NCI-H2081 (cell line): ENCODE data around the gene ASPHD1.
A peak's percentile ranks its signal among the peaks of the same experiment; 100 is the strongest.
"Not testable (repeated sequence)": the region's sequence is repeated elsewhere in the genome, so short reads cannot be mapped to it uniquely, and the experiment has no call there.

Experiments
- DNase-seq, 2 experiments: peaks; one replicate each; lab custom pipeline; 2025; lab: John Stamatoyannopoulos, UW

The ASPHD1 gene

DNA sequence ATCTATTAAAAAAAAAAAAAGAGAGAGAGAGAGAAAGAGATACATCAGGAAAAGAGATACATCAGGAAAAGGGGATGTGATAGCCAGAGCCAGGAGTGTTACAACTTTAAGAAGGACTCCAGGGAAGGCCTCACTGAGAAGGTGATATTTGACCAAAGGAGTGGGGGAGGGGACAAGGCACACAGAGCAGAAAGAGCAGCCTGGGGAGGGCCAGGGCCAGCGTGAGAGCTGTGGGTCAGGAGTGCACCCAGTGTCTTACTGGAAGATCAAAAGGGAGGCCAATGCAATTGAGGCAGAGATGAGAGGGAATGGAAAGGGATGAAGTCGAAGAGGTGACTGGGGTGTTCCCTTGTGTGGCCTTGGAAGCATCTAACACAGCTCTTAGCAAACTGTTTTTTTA lies 7.7 kb downstream of the ASPHD1 start:
- DNase-seq = no peak

DNA sequence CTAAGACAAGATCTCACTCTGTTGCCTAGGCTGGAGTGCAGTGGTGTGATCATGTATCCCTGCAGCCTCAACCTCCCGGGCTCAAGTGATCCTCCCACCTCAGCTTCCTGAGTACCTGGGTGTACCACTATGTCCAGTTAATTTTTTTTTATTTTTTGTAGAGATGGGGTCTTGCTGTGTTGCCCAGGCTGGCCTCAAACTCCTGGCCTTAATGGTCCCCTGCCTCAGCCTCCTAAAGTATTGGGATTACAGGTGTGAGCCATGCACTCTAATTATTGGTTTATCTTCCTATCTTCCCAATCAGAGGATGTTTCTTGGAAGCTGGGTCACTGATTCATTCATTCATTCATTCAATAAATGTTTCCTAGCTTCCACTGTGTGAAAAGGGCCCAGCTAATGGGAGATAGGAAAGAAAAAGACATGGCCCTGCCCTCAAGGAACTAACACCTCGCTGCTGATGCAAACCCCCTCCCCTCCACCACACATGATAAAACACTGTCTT lies 8.5 kb downstream of the ASPHD1 start:
- no peak for DNase-seq

DNA sequence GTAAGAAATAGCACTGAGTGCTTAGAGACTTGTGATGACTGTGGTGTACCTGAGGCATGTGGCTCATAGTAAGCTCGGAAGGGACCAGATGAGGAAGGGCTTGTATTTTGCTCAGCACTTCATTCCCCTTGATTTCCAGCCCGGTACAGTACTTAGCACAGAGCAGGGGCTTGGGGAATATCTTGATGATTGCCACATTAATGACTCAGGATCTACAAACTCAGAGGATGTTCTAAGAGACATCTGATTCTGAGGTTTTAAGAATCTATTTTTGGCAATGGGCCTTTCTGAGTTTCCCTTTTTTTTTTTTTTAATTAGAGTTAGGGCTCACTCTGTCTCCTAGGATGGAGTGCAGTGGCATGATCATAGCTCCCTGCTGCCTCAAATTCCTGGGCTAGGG lies 9.1 kb downstream of the ASPHD1 start:
- DNase-seq = no peak

DNA sequence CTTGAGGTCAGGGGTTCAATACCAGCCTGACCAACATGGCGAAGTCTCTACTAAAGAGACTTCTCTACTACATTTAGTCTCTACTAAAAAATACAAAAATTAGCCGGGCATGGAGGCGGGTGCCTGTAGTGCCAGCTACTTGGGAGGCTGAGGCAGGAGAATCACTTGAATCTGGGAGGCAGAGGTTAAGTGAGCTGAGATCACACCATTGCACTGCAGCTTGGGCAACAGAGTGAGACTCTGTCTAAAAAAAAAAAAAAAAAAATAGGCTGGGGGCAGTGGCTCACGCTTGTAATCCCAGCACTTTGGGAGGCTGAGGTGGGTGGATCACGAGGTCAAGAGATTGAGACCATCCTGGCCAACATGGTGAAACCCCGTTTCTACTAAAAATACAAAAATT lies 9.6 kb downstream of the ASPHD1 start:
- not testable (repeated sequence) for DNase-seq

DNA sequence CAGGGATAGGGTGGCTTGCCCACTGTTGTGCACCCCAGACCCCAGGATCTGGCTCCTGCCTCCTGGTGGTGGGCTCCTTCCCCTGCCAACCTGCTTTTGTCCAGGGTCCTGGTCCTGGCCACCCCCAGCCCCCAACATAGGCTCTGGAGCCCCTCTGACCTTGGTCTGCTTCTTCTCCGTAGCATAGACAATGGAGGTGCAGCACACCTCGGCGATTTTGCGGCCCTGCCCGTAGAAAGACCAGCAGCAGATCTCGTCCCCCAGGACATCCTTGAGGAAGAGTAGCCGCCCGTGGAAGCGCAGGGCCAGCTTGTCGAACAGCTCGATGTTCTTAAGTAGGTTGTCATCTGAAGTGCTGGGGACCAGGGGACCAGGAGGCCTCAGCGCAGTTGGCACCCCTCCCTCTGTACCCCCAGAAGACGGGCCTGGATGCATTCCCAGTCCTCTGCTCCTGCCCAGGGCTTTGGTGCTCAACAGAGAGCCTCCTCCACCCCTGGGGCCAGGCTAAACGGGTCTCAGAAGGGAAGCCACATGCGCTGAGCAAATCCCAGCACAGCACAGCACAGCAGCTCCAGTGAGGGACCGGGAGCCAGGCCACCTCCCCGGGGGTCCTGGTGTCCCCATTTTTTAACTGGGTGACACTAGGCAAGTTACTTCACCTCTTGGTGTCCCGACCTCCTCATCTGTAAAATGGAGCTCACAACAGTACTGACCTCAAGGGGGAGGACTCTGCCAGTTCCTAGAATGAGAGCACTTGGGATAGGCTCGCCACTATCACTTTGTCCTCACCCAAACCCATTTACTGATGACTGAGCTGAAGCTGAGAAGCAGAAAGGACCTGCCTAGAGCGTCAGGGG lies 10.8 kb downstream of the ASPHD1 start:
- DNase-seq = no peak

DNA sequence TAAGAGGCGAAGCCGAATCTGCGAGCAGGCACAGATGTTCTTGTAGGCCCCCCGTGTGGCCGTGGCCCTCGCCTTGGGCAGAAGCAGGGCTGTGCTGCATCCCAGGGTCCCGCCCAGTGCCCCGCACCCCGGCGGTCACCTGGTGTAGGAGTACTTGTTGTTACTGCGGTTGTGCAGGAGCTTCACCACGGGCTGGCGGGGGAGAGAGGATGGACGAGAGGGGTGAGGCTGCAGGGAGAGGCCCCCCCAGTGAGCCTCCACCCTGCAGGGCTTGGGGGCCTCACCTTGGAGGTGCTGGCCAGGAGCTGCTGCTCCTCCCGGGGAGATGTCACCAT lies 11.4 kb downstream of the ASPHD1 start:
- no peak for DNase-seq

DNA sequence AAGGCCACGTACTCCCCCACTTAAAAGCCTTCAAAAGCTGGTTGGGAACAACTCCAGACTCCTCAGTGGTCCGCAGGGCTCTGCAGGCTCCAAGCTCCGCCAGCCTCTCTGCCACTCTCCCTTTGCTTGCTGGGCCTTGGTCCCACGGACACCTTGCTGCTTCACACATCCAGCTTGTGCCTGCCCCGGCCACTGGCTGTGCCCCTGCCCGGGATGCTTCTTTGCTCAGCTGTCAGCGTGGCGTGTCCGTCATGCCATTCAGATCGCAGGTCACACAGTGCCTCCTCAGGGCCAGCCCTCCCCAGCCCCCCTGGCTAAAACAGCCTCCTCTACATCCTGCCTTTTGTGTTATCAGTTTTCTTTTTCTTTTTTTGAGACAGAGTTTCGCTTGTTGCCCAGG lies 11.8 kb downstream of the ASPHD1 start:
- no peak for DNase-seq

DNA sequence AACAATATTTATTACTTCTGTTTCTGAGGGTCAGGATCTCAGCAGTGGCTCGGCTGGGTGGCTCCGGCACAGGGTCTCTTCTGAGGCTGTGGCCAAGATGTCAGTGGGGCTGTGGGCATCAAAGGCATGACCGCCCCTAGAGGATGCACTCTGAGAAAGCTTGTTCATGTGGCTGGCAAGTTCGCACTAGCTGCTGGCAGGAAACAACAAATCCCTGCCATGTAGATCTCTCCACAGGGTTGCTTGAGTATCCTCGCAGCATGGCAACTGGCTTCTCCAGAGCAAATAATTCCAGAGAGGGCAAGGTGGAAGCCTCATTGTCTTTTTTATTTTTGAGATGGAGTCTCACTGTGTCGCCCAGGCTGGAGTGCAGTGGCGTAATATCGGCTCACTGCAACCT lies 13.2 kb downstream of the ASPHD1 start:
- DNase-seq = no peak

DNA sequence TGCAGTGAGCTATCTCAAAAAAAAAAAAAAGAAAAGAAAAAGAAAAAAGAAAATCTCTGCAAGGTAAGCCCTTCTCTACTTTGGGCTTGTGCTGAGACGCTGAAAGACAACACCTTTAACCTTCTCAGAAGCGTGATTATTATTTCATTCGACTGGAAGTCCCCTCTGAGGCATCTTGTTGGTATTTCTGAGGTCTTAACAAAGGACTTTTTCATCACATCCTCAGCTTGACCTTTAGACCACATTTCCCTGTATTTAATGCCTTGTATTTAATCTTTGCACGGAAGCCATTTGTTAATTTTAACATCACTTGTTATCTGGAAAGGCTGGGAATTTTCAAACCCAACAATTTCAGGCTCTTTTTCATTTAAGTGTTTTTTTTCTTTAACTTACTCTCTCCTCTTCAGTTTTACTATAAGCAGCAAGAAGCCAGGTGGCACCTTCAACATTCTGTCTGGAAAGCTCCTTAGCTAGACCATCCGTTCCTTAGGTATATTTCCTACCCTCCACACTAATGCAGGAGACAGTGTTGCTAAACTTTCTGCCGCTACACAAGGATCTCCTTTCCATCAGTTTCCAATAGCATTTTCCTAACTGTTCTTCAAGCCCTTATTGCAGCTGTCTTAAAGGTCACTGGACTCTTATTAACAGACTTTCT lies 15.4 kb downstream of the ASPHD1 start:
- no peak for DNase-seq

DNA sequence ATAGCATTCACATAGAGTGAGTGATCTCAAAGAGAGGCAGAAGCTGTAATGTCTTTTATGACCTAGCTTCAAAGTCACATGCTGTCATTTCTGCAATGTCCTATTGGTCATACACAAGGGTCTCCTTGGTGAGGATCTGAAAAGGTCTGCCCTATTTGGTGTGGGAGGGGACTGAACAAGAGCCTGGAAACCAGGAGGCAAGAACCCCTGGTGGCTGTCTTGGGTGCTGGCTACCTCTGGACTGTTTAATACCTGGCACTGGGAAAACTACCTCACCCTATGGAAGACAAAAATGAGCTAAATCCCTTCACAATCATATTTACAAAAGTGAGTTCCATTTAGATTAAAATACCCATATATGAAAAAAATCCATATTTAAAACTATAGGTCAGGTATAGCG lies 16.7 kb downstream of the ASPHD1 start:
- no peak for DNase-seq

DNA sequence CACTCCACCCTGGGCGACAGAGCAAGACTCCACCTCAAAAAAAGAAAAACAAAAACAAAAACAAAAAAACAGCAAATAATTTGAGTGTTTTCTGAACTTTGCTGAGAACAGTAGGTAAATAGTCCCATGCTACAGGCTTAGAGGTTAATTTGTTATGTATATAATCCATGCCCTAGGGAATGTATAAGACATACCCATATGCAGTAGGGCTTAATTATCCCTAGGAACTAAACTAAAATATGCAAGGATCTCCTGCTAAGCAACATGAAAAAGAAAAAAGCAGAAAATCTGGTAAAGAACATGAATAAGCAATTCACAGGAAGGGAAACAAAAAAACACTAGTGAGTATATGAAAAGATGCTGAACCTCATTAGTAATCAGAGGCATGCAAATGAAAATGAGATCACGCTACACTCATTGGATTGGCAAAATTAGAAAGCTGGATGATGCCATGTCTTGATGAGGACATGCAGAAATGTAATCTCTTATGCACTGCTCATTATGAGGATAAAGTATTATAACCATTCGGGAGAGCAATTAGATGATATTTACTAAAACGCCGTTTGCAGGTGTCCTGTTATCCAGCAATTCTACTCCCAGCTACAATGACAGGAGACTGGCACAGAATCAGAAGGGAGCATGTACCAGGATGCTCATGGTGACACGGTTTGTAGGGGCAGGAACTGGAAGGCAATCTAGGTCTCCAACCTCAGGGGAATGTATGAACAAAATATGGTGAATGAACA lies 20.2 kb downstream of the ASPHD1 start:
- peak in 1 of 2 experiments; percentile 4 for DNase-seq

DNA sequence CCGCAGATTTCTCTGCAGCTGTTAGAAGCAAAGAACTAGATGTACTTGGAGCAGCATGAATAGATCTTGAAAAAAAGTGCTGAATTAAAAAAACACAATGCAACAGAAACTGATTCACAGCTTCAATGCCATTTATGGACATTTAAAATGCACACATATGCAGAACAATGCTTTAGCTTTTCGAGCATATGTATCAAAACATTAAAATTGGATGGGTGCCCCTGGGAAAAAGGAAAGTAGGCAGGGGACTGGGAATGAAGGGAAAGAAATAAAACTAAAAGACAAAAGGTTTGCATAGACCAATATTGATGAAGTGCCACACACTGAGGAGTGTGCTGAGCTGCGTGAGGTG lies 20.7 kb downstream of the ASPHD1 start:
- no peak for DNase-seq

DNA sequence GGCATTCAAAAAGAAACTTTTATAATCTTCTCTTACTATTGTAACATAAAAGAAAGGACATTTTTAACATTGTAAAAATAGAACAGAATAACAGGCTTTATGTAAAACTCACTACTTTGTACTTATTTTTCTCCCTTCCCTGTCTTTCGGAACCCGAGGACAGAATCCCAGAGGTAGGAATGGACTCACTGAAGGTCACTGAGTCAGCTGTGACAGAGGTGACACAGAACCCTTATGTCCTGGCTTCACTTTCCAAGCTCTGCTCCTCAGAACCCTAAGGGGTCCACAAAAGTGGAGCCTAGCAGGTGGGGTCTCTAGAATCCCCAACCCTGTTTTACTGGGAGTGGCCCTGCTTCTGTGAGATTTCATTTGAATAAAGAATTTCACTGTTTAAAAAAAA lies 22.0 kb downstream of the ASPHD1 start:
- no peak for DNase-seq

DNA sequence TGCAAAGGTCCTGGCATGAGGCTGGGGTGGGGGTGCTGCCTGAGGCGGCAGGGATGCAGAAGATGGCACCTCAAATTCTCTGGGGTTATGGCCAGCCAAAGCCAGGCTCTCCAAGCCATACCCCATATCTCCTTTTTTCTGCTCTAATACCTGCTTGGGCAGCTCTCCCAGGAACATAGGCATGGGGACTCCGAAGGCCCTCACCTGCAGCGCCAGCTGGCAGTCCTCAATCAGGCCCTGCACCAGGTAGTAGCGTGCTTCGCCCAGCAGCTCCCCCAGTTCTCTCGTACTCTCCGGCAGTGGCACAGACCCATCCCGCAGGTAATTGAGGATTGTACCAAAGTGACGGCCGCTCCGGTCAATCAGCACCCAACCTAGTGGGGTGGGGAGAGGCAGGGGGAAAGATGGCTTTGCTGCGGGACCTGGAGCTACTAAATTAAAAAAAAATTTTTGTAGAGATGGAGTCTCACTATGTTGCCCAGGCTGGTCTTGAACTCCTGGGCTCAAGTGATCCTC lies 22.8 kb downstream of the ASPHD1 start:
- no peak for DNase-seq

DNA sequence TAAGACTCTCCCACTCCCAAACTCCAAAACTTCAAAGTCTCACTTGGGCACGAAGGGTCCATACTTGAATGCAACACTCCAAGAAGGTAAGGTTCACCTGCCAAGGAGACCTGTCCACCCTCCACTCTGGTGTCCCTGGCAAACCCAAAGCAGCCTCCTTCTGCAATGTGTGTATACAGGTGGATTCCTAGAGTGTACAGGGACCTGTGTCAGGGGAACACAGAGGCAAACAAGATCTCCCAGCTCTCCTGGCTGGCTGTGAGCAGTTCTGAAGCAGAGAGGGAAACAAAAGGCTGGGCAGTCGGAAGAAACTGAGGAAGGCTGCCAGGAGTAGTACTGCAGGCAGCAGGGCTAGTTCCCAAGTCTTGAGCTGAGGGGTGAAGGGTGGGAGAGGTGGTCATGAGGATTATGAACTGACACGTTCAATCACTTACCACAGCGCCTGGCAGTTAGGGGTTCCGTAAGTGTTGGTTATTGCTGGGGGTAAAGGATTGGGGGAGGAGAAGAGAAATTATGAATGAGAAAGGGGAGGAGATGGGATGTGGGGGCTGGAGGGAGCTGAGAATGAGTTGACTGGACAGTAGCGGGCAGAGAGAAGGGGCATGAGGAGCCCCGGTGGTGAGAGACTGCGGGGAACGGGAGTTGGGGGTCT lies 24.9 kb downstream of the ASPHD1 start:
- DNase-seq = no peak

DNA sequence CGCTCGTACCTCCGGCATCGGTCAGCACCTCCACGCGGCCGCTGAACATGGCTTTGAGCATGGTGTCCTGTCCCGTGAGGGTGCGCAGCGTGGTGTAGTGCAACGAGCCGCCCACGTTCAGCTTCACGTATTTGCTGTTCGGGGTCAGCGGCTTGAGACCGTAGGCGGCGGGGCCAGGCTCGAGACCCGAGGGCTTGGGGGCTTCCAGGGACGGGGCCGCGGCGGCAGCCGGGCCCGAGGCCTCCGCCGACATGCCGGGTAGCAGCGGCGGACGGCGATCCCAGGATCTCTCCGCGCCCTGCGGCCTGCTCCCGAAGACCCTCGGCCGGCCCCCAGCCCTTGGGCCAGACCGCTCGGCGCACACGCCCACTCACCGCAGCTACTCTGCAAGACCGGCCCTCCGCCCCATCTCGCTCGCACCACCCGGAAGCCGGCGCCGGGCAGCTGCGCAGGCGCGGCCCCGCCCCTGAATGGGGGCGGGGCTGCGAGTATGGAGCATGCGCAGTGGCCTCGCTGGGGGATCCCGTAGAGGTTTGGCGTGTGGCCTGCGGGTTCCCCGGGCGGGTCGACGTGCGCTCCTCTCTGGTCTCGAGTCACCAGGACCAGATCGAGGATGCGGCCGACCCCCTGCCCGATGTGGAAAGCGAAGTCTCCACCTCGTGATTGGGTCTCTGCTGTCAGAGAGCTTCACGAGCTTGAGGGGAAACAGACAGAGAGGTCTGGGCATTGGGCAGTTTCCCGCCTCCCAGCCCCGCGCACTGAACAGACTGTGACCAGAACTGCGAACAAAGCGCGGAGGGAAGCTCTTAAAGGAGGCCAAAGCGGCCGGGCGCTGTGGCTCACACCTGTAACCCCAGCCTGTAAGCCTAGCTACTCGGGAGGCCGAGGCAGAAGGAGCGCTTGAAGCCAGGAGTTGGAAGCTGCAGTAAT lies 25.8 kb downstream of the ASPHD1 start, which contains the start of gene KCTD13:
KCTD13 (minus strand) TSS at position 446 of the 930 bp plus-strand sequence; CDS start at position 253, 193 bp downstream.
- DNase-seq = peak; percentile 67 to 68

DNA sequence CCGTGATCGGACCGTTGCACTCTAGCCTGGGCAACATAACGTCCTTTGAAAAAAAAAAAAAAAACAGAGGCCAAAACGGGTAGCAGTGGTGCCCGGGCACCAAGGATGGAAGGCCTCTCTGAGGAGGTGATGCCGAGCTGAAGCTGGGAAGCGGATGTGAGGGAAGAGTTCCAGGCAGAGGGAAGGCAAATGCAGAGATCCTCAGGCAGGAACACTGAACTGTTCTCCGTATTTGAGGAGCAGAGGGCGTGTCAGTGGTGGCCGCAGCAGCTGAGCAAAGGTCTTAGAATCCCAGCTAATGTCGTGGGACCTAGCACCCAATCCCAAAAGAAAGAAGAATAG lies 26.4 kb downstream of the ASPHD1 start:
- no peak for DNase-seq

DNA sequence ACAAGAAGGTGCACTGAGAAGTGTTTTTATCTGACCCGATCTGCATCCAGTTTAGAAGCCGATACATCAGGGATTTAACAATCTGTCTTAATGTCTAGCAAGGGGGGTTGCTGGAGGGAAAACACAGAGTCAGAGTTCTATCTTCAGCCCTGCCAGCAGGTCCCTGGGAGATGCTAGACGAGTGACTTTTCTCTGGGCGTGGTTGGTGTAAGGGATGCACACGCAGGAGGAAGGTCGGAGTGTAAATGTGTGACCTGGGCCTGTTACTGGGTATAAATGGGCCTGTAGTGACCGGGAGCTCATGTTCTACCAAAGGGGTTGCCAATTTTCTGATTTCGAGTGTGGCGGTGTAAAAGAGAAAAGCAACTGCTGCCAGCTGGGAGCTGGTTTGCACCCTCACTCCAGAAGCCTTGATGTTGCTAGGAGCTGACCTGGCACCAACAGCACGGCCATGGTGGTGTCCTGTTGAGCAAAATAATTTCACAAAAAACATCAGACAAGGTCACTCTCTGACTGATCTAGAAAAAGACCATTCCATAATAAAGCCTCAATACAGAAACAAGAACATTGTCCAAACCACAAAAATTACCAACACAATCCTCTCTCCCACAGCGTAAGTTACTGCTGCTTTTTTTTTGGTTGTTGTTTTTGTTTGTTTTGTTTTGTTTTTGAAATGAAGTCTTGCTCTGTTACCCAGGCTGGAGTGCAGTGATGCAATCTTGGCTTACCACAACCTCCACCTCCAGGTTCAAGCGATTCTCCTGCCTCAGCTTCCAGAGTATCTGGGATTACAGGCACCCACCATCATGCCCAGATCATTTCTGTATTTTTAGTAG lies 27.0 kb downstream of the ASPHD1 start:
- no peak for DNase-seq

DNA sequence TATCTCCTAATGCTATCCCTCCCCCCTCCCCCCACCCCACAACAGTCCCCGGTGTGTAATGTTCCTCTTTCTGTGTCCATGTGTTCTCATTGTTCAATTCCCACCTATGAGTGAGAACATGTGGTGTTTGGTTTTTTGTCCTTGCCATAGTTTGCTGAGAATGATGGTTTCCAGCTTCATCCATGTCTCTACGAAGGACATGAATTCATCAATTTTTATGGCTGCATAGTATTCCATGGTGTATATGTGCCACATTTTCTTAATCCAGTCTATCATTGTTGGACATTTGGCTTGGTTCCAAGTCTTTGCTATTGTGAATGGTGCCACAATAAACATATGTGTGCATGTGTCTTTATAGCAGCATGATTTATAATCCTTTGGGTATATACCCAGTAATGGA lies 31.5 kb downstream of the ASPHD1 start:
- DNase-seq = not testable (repeated sequence)

DNA sequence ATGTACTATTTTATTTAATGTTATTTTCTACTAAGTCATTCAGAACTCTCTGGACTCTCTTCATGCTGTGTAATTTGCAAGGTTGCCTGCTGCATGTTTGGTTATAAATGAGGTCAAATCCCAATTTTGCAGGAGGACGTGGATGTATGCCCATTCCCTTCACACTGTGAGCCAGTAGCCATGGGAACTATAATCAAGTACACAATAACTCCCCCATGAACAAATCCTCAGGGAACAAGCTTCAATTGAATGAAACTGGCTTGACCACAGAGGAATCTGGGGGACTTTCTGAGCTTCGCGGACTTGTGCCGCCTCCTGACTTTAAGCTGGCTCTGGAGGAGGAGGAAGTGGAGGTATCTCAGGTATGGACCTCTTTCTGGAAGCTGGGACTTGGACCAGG lies 40.4 kb downstream of the ASPHD1 start:
- DNase-seq = no peak
